LNCAP (cell line): Measurements from ENCODE around the gene TAPBP.

Experiments
- TF ChIP-seq, protein P1 (sequence below): fragments of 450-650 bp; IDR thresholded peaks from 2 replicates; pipeline ENCODE4 v1.5.1; 2017; ENCODE audit warnings: mild to moderate bottlenecking

TAPBP gene

DNA sequence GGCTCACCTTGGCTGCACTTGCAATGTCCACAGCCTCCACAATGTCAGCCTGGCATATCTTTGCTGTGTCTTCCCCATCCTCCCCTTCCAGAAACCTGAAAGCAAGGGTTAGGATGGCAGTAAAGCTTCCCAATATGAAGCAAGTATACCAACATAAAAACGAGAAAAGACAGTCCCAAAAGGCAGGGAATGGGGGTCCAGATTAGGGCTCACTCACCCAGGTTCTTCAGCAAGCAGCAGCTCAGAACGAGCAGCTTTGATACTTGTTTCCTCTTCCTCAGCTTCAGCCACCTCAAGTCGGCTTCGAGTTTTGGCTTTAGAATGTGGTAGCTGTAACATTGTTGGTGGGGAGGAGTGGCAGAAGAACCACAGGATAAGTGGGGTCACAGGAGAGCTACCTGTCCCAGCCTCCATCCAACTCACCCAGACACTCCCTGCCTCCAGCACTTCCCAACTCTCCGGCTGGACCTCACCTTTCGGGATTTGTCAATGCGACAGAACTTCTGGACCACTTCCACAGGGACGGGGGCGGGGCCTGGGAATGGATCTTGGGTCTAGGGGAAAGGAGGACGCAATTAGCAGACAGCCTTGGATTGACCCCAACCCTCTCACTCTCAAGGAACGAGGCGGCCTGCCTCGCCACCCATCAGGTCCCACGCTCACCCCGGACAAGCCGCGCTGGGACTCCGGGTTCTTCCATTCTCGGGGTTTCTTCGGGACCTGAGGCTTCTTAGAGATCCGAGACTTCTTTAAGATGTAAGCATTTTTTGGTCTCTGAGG is 25.5 kb downstream of the TAPBP start:
- TF ChIP-seq, protein P1, sequence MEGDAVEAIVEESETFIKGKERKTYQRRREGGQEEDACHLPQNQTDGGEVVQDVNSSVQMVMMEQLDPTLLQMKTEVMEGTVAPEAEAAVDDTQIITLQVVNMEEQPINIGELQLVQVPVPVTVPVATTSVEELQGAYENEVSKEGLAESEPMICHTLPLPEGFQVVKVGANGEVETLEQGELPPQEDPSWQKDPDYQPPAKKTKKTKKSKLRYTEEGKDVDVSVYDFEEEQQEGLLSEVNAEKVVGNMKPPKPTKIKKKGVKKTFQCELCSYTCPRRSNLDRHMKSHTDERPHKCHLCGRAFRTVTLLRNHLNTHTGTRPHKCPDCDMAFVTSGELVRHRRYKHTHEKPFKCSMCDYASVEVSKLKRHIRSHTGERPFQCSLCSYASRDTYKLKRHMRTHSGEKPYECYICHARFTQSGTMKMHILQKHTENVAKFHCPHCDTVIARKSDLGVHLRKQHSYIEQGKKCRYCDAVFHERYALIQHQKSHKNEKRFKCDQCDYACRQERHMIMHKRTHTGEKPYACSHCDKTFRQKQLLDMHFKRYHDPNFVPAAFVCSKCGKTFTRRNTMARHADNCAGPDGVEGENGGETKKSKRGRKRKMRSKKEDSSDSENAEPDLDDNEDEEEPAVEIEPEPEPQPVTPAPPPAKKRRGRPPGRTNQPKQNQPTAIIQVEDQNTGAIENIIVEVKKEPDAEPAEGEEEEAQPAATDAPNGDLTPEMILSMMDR: no peak

DNA sequence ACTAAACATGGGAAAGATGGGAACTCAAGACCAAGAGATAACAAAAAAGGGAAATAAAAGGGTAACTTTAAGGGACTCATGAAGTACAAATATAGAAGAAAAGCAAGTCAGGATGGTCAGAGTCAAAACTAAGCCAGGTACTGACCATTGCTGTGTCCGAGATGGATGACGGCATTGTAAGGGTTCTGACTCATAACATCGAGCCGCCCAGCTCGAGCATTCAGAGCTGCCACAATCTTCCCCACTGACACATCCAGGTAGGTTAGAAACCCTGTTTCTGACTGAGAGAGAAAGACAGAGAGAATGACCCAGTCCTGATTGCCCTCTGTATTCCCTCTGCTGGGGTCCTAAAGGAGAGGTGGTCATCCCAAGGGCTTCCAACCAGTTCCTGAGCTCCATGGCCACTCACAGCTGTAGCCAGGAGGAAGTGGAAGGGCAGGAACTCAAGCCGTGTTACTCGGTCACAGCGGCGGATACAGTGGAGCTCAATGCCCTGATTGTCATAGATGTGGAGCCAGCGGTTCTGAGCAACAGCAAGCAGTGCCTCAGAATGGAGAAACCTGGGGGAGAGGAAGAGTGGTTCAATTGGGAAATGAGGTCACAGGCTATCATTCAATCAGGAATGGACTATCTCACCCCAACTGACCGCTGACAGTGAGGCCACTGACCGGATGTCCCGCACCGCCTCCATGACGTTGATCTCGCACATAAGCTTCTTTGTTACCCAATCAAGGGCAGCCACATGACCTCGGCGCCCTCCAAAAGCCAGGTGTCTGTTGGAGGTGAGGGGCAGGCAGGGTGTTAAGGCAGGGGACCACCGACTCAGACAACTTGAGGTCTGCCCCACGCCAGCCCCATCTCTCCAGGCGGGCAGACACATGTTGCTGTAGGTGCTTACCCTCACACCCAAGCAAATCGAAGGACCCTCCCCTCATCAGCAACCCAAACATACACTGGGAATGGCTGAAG is 26.6 kb downstream of the TAPBP start:
- TF ChIP-seq, protein P1: no peak

DNA sequence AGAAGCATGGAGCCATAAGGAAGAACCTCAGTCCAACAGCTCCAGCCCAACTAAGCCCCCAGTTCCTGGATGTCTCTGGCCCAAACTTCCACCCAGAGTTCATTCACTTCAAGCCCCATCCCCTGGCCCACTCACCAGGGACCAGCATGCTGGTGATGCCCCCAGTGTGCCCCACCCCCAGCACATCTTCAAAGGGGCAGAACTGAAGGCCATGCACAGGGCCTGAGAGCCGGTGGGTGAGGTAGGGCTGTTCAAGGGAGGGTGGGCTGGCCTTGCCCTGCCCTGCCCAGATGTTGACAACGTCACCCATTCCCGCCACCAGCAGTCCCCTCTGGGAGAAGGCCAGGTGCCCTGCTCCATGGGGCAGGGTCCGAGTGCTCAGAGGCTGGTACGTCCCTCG is 33.3 kb downstream of the TAPBP start:
- TF ChIP-seq, protein P1: no peak

DNA sequence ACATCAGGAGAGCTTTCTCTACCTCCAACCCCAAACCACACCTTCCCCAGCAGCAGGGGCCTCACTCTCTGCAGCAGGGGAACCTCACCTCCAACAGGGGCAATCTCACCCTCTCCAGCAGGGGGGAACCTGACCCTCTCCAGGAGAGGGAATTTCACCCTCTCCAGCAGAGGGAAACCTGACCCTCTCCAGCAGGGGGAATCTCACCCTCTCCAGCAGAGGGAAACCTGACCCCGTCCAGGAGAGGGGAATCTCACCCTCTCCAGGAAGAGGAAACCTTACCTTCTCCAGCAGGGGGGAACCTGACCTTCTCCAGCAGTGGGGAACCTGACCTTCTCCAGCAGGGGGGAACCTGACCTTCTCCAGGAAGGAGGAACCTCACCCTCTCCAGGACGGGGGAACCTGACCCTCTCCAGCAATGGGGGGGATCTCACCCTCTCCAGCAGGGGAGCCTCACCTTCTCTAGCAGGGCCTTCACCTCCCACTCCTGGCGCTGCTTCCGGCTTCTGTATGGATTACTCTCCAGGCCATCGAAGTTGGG is 33.8 kb downstream of the TAPBP start:
- TF ChIP-seq, protein P1: peak; percentile 31

DNA sequence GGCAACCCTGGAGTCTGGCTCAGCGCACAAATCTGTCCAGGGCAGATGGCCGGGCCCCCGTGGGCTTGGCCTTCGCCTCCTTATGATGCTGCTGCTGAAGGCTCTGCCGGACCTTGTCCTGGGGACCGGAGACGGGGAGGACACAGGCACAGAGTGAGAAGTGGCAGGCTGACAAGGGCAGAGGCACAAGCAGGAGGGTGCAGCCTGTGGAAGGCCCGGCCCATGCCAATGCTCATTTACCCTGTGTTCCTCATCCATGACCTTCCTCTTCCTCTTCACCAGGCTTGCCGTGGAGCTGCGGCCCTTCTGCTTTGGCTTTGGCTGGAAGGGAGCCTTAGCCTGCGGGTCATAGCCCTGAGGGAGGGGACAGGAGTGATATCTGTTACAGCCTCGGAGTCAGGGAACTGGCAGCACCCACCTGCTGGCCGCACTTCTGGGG is 34.6 kb downstream of the TAPBP start:
- TF ChIP-seq, protein P1: no peak

DNA sequence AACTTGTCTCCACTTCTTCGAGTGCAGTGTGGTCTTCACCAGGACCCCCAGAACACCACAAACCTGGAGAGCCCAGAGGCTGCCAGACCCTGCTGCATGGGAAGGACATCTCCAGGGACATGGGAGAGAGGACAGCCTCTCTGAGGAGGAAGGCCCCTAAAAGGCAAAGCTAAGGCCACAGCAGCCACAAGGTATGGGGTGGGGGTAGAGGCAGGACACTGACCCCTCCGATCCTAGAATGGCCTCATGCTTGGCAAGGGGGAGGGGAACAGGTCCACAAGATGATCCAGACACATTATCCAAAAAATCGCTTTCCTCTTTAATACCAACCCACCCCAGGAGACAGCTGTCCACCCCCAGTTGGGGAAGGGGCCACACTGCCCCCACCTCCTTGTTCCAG is 35.1 kb downstream of the TAPBP start:
- TF ChIP-seq, protein P1: no peak

DNA sequence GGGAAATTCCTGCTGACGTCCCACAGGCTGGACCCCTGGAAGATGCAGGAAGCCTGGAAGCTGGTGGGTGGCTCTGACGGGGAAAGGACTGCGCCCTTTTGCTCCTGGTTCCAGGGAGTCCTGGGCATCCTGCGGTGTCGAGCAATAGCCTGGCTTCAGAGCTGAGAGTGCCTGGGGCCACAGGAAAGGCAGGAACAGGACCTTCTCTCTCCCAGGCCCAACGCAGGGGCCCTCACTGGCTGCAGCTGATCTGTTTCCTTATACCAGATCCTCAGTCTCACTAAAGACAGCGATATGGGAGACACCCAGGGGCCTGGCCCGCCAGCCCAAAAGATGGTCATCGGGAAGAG is 35.5 kb downstream of the TAPBP start:
- TF ChIP-seq, protein P1: no peak
